PFSK-1 (cell line): ENCODE results near the gene C15orf40.
A peak's percentile ranks its signal among the peaks of the same experiment; 100 is the strongest.

Experiments used
- FOXP2 ChIP-seq: optimal IDR thresholded peaks from 2 replicates; pipeline ENCODE3; 2011; ENCODE audit warnings: borderline replicate concordance, control low read depth, inconsistent platforms; ENCODE audit not compliant: insufficient read depth; ENCODE audit errors: extremely low read length, extremely low read depth
- POLR2AphosphoS5 ChIP-seq: IDR thresholded peaks from 2 replicates; pipeline ENCODE4 v1.6.1; 2012; ENCODE audit warnings: low read depth, mild to moderate bottlenecking, control low read depth, low read length, moderate library complexity
- SIN3A ChIP-seq: IDR thresholded peaks from 2 replicates; pipeline ENCODE4 v1.6.1; 2012; ENCODE audit warnings: mild to moderate bottlenecking, low read length, moderate library complexity, borderline replicate concordance; ENCODE audit not compliant: insufficient read depth
- TAF1 ChIP-seq: IDR thresholded peaks from 2 replicates; pipeline ENCODE4 v1.6.1; 2012; ENCODE audit warnings: low read length, control low read depth, borderline replicate concordance; ENCODE audit not compliant: insufficient read depth
- TF ChIP-seq, protein P1 (sequence below), 2 experiments: IDR thresholded peaks; 2 replicates each; pipeline versions ENCODE4 v1.6.1 to v1.8.0; 2011 to 2012; ENCODE audit warnings: low read depth in 2 of 2, low read length in 2 of 2, control low read depth in 1 of 2, inconsistent platforms in 1 of 2, mild to moderate bottlenecking in 1 of 2, moderate library complexity in 1 of 2; ENCODE audit not compliant: insufficient read depth in 1 of 2

C15orf40 gene

GRCh38 chr15:83018436-83018835, 7.0 kb upstream of the C15orf40 start:
- no peak for TF ChIP-seq SIN3A
- TF ChIP-seq POLR2AphosphoS5 = no peak
- no peak for TF ChIP-seq FOXP2

GRCh38 chr15:83016906-83017305, 5.5 kb upstream of the C15orf40 start:
- no peak for TF ChIP-seq FOXP2
- no peak for TF ChIP-seq TAF1
- no peak for TF ChIP-seq POLR2AphosphoS5
- TF ChIP-seq, protein P1, sequence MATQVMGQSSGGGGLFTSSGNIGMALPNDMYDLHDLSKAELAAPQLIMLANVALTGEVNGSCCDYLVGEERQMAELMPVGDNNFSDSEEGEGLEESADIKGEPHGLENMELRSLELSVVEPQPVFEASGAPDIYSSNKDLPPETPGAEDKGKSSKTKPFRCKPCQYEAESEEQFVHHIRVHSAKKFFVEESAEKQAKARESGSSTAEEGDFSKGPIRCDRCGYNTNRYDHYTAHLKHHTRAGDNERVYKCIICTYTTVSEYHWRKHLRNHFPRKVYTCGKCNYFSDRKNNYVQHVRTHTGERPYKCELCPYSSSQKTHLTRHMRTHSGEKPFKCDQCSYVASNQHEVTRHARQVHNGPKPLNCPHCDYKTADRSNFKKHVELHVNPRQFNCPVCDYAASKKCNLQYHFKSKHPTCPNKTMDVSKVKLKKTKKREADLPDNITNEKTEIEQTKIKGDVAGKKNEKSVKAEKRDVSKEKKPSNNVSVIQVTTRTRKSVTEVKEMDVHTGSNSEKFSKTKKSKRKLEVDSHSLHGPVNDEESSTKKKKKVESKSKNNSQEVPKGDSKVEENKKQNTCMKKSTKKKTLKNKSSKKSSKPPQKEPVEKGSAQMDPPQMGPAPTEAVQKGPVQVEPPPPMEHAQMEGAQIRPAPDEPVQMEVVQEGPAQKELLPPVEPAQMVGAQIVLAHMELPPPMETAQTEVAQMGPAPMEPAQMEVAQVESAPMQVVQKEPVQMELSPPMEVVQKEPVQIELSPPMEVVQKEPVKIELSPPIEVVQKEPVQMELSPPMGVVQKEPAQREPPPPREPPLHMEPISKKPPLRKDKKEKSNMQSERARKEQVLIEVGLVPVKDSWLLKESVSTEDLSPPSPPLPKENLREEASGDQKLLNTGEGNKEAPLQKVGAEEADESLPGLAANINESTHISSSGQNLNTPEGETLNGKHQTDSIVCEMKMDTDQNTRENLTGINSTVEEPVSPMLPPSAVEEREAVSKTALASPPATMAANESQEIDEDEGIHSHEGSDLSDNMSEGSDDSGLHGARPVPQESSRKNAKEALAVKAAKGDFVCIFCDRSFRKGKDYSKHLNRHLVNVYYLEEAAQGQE (IDR thresholded peaks at IDR 0.05; ENCODE audit: insufficient read depth in 1 of 2, low read depth in 2 of 2, low read length in 2 of 2) = no peak
- no peak for TF ChIP-seq SIN3A

DNA sequence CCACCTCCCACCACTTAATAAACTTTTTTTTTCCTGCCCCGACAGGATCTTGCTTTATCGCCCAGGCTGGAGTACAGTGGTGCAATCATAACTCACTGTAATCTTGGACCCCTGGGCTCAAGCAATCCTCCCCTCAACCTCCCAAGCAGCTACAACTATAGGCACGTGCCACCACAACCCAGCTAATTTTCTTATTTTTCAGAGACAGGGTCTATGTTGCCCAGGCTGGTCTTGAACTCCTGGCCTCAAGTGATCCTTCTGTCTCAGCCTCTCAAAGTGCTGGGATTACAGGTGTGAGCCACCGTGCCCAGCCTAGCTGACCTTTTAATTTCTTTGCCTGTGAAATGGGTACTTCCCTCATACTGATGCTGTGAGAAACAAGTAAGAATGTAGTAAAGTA, 3.9 kb upstream of the C15orf40 start:
- no peak for TF ChIP-seq SIN3A
- TF ChIP-seq TAF1 = no peak
- TF ChIP-seq, protein P1 (IDR thresholded peaks at IDR 0.05; ENCODE audit: insufficient read depth in 1 of 2, low read depth in 2 of 2, low read length in 2 of 2) = no peak
- no peak for TF ChIP-seq POLR2AphosphoS5
- no peak for TF ChIP-seq FOXP2

DNA sequence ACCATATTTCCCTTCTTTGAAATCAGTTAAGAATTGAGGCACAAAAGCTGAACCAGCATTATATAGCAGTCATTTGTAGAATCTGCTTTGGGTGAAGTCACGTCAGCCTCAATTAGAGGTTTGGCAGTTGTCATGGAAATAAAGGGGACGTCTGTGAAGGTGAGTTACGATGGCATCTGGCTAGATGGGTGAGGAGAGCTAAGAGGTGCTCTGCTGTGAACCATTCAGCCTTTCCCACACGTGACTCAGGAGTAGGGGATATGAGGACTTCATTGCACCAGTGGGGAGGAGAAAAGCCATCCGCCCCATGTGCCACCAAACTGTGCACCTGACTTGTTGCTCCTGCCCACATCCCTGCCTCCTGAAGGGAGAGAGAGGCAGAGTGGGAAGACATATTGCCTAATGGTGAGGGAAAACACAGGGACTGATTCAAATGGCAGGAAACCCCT, 2.8 kb upstream of the C15orf40 start:
- peak; percentile 64 for TF ChIP-seq POLR2AphosphoS5
- no peak for TF ChIP-seq FOXP2

GRCh38 chr15:83012636-83013035, 1.2 kb upstream of the C15orf40 start:
- TF ChIP-seq, protein P1 (IDR thresholded peaks at IDR 0.05; ENCODE audit: insufficient read depth in 1 of 2, low read depth in 2 of 2, low read length in 2 of 2) = no peak
- TF ChIP-seq FOXP2 (no peak), POLR2AphosphoS5 (no peak), TAF1 (no peak), SIN3A (no peak)

DNA sequence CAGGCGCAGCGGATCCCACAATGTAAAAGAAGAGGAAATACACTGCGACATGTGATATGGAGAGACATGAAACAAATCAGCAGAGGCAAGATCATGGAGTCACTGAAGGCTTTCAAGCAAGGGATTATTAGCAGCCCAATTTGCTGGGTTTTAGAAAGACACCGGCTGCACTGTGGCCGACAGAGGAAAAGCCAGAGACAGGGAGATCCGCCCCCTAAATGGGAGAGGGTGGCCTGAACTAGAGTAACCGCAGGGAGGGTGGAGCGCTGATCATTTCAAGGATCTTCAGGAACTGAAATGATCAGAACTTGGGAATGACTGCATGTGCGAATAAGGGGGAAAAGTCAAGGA, 612 bp upstream of the C15orf40 start:
- no peak for TF ChIP-seq FOXP2

DNA sequence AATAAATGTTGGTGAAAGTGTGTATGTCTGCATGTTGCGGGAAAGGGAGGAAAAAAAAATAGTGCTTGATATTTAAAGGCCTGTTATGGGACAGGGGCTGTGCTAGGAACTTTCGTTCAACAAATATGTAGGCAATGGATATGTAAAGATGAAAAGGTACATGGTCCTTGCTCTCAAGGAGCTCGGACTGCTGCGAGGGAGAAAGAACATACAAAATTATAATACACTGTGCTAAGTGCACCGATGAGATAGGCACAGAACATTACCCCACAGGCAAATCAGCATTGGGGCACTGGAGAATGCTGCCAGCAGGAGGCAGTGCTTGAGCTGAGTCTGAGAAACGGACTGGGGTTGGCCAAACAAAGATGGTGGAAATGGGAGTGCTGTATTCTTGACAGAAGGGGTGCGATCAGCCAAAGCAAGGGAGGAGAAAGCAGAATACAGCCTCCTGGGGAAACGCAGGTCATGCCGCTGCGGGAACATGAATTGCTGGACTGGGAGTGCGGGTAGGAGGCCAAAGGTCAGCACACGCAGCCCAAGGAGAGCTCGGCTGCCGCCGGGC, 649 bp downstream of the C15orf40 start:
- no peak for TF ChIP-seq SIN3A
- no peak for TF ChIP-seq FOXP2
- TF ChIP-seq, protein P1 (IDR thresholded peaks at IDR 0.05; ENCODE audit: insufficient read depth in 1 of 2, low read depth in 2 of 2, low read length in 2 of 2) = no peak
- no peak for TF ChIP-seq POLR2AphosphoS5
- no peak for TF ChIP-seq TAF1
